Body of pancreas (tissue), 4 donors: ENCODE results near the gene XRN1. TPM values are rescaled to one million over a fixed set of nuclear protein-coding genes. Genes with fewer than 3 reads are reported as not detected.
"Not testable (repeated sequence)": the region's sequence is repeated elsewhere in the genome, so short reads cannot be mapped to it uniquely, and the experiment has no call there.

Experiments
- ATAC-seq: fragments of 150-250 bp; one replicate; pipeline ENCODE4 v1.9.1; 2016
- DNase-seq, 4 donors: peaks; one replicate each; pipeline ENCODE4 v3.0.0-alpha.2; 2019
- H3K27ac ChIP-seq, 4 donors: fragments of 200-600 bp; sonication (generic); 1 replicate in 3 of 4; 2 replicates in 1 of 4; pipeline versions ENCODE4 v1.5.1 to v1.6.1; 2016 to 2019; ENCODE audit warnings: mild to moderate bottlenecking in 1 of 4, mixed read lengths in 1 of 4, moderate library complexity in 1 of 4
- H3K27me3 ChIP-seq, 2 donors: fragments of 200-600 bp; sonication (generic); one replicate each; pipeline ENCODE4 v1.6.0; 2016; ENCODE audit warnings: mild to moderate bottlenecking in 1 of 2
- H3K36me3 ChIP-seq, 2 donors: fragments of 200-600 bp; sonication (generic); replicated peaks in 1 of 2; 2 replicates each; pipeline ENCODE4 v1.5.1; 2016; ENCODE audit warnings: low read depth in 2 of 2; ENCODE audit not compliant: insufficient read depth in 1 of 2
- H3K4me1 ChIP-seq: fragments of 200-600 bp; sonication (generic); one replicate; pipeline ENCODE4 v1.6.0; 2016
- H3K4me3 ChIP-seq, 2 donors: fragments of 200-600 bp; sonication (generic); 1 replicate in 1 of 2; 2 replicates in 1 of 2; pipeline ENCODE4 v1.5.1; 2016 to 2019
- H3K9me3 ChIP-seq, 3 donors: fragments of 200-600 bp; sonication (generic); 1 replicate in 2 of 3; 2 replicates in 1 of 3; pipeline ENCODE4 v1.5.1; 2016
- CTCF ChIP-seq, 7 experiments: fragments of 450-650 bp in 4 of 7; fragments of 200-600 bp in 3 of 7; sonication (generic) in 3 of 7; IDR thresholded peaks; one replicate each; pipeline ENCODE4 v1.5.1; 2016 to 2019; ENCODE audit warnings: antibody characterized with exemption in 7 of 7
- POLR2A ChIP-seq, 3 donors: fragments of 450-650 bp; IDR thresholded peaks; one replicate each; pipeline ENCODE4 v1.6.1; 2016; ENCODE audit warnings: antibody characterized with exemption in 3 of 3, mild to moderate bottlenecking in 2 of 3
- WGBS, 2 donors: methylation state at CpG; one replicate each; pipeline ENCODE4 v1.1.5; 2017; 5-methylcytosine and 5-hydroxymethylcytosine counted together
- intact Hi-C: fragments of 100-400 bp; cut with DNase I; formaldehyde crosslinking; loops from one replicate; pipeline ENCODE4 v1.15.1; 2023
- total RNA-seq, 2 donors: library from RNA; depleted of rRNA; stranded (reverse); fragments of >200 nt; gene quantifications; one replicate each; pipeline ENCODE4 v1.1.0, GENCODE V29; 2016

The XRN1 gene
- total RNA-seq, 2 donors from 2014 or later: 20.5 to 37.2 TPM

GRCh38 chr3:142356818-142357217 lies 91.0 kb downstream of the XRN1 start:
- intact Hi-C loops: no loop called here
- no peak overlapping the region for H3K27ac ChIP-seq
- H3K4me1 ChIP-seq: no peaks in the 10 kb centered on the region
- H3K9me3 ChIP-seq: no peaks in the 10 kb centered on the region
- H3K36me3 ChIP-seq: peaks cover 0 to 30% of the 10 kb centered on the region in 2 donors
- TF ChIP-seq CTCF (IDR thresholded peaks at IDR 0.05) (no peak), POLR2A (IDR thresholded peaks at IDR 0.05) (no peak)
- ATAC-seq (no peak), DNase-seq (no peak)
- no peak overlapping the region for H3K4me3 ChIP-seq
- H3K27me3 ChIP-seq: no peaks in the 10 kb centered on the region
- 91 to 92% methylated on average over 3 of the region's 3 CpGs for WGBS, 2 donors

- no peak for TF ChIP-seq POLR2A (IDR thresholded peaks at IDR 0.05)
- no peak for TF ChIP-seq CTCF (IDR thresholded peaks at IDR 0.05)
- WGBS, 2 donors: 96 to 100% methylated on average over 3 of the region's 3 CpGs
- Histone ChIP-seq H3K4me1 (no peaks in the 10 kb centered on the region), H3K27ac (no peak overlapping the region), H3K9me3 (no peaks in the 10 kb centered on the region), H3K36me3 (peaks cover 0 to 32% of the 10 kb centered on the region in 2 donors), H3K4me3 (no peak overlapping the region), H3K27me3 (no peaks in the 10 kb centered on the region)
- intact Hi-C loops: no loop called here
- no peak for DNase-seq
- ATAC-seq: no peak
Observed at GRCh38 chr3:142355692-142356091, 92.1 kb downstream of the XRN1 start.

GRCh38 chr3:142354076-142354475 lies 93.8 kb downstream of the XRN1 start:
- H3K27me3 ChIP-seq: no peaks in the 10 kb centered on the region
- peaks cover 0 to 30% of the 10 kb centered on the region in 2 donors for H3K36me3 ChIP-seq
- H3K9me3 ChIP-seq: no peaks in the 10 kb centered on the region
- no peak for ATAC-seq
- H3K4me3 ChIP-seq: no peak overlapping the region
- no peak for DNase-seq
- H3K4me1 ChIP-seq: no peaks in the 10 kb centered on the region
- intact Hi-C loops: no loop called here
- H3K27ac ChIP-seq: no peak overlapping the region
- no peak for TF ChIP-seq POLR2A (IDR thresholded peaks at IDR 0.05)
- TF ChIP-seq CTCF (IDR thresholded peaks at IDR 0.05): no peak
- 97% methylated on average over 5 of the region's 5 CpGs for WGBS, 2 donors

- TF ChIP-seq POLR2A (IDR thresholded peaks at IDR 0.05) (no peak), CTCF (IDR thresholded peaks at IDR 0.05) (no peak)
- no peaks in the 10 kb centered on the region for H3K4me1 ChIP-seq
- ATAC-seq: no peak
- no peak for DNase-seq
- intact Hi-C loops: no loop called here
- H3K36me3 ChIP-seq: peaks cover 0 to 29% of the 10 kb centered on the region in 2 donors
- H3K27me3 ChIP-seq: no peaks in the 10 kb centered on the region
- 96 to 99% methylated on average over 3 of the region's 3 CpGs for WGBS, 2 donors
- no peaks in the 10 kb centered on the region for H3K9me3 ChIP-seq
- H3K27ac ChIP-seq: no peak overlapping the region
- no peak overlapping the region for H3K4me3 ChIP-seq
Observed at GRCh38 chr3:142353571-142353970, 94.3 kb downstream of the XRN1 start.

GRCh38 chr3:142352698-142353097 lies 95.1 kb downstream of the XRN1 start:
- H3K4me1 ChIP-seq: not testable (repeated sequence)
- WGBS, 2 donors: 96 to 99% methylated on average over 3 of the region's 3 CpGs

More at GRCh38 chr3:142352698-142353097, 95.1 kb downstream of the XRN1 start:
- H3K36me3 ChIP-seq: peaks cover 0 to 24% of the 10 kb centered on the region in 2 donors
- H3K27ac ChIP-seq, H3K9me3 ChIP-seq, DNase-seq, ATAC-seq, intact Hi-C loops, H3K27me3 ChIP-seq, H3K4me3 ChIP-seq: not testable (repeated sequence)
